HEK293 (cell line): ENCODE measurements around the gene FYTTD1.

ENCODE experiments used
- CTCF ChIA-PET: fragments of 350-600 bp; formaldehyde crosslinking; extraction: SDS; loops from one replicate; lab custom pipeline; 2021; ENCODE audit warnings: antibody characterized with exemption; lab: Yijun Ruan, JAX
- POLR2A ChIA-PET: fragments of 300-600 bp; formaldehyde crosslinking; extraction: SDS; loops from one replicate; lab custom pipeline; 2020; ENCODE audit warnings: antibody characterized with exemption, inconsistent platforms; lab: Yijun Ruan, JAX
- H3K27ac ChIP-seq: fragments of 200-500 bp; sonication (Bioruptor generic); 2 replicates; pipeline ENCODE4 v1.5.1; 2014; ENCODE audit warnings: low read depth, low read length, control low read depth, inconsistent platforms; ENCODE audit errors: extremely low read depth
- H3K36me3 ChIP-seq, 2 experiments: fragments of 200-500 bp in 1 of 2; sonication (Bioruptor generic) in 1 of 2; 1 replicate in 1 of 2; 2 replicates in 1 of 2; pipeline ENCODE4 v1.5.1; 2014 to 2017; ENCODE audit warnings: inconsistent platforms in 2 of 2, low read length in 2 of 2; ENCODE audit not compliant: control insufficient read depth in 2 of 2, insufficient read depth in 1 of 2
- H3K4me1 ChIP-seq: fragments of 200-500 bp; sonication (Bioruptor generic); 2 replicates; pipeline ENCODE4 v1.5.1; 2014; ENCODE audit warnings: mild to moderate bottlenecking, low read length, inconsistent platforms; ENCODE audit not compliant: control insufficient read depth, insufficient read depth
- H3K4me3 ChIP-seq: 2 replicates; pipeline ENCODE4 v1.5.1; 2011; ENCODE audit warnings: low read depth, mild to moderate bottlenecking, control low read depth, low read length, moderate library complexity
- H3K9me3 ChIP-seq: fragments of 200-500 bp; sonication (Bioruptor generic); 2 replicates; pipeline ENCODE4 v1.5.1; 2014; ENCODE audit warnings: low read depth, low read length, inconsistent platforms; ENCODE audit not compliant: control insufficient read depth, insufficient read depth
- BCL11A ChIP-seq: fragments of 450-650 bp; formaldehyde crosslinking; IDR thresholded peaks from 2 replicates; pipeline ENCODE4 v1.5.1; 2016; ENCODE audit warnings: low read depth, missing biosample characterization, missing genetic modification characterization
- CTCF ChIP-seq: fragments of 450-650 bp; formaldehyde crosslinking; IDR thresholded peaks from 2 replicates; pipeline ENCODE4 v1.5.1; 2016; ENCODE audit warnings: missing biosample characterization, missing genetic modification characterization
- FEZF1 ChIP-seq: fragments of 450-650 bp; formaldehyde crosslinking; IDR thresholded peaks from 2 replicates; pipeline ENCODE4 v1.5.1; 2016; ENCODE audit warnings: missing biosample characterization, missing genetic modification characterization
- IKZF3 ChIP-seq: fragments of 450-650 bp; IDR thresholded peaks from 2 replicates; pipeline ENCODE4 v1.5.0; 2018; ENCODE audit warnings: missing biosample characterization, mild to moderate bottlenecking, missing genetic modification characterization, moderate library complexity
- OSR2 ChIP-seq: fragments of 450-650 bp; formaldehyde crosslinking; IDR thresholded peaks from 2 replicates; pipeline ENCODE4 v1.5.1; 2016; ENCODE audit warnings: missing biosample characterization, missing genetic modification characterization
- PRDM1 ChIP-seq: fragments of 450-650 bp; formaldehyde crosslinking; IDR thresholded peaks from 2 replicates; pipeline ENCODE4; 2016; ENCODE audit warnings: missing biosample characterization, missing genetic modification characterization
- PRDM6 ChIP-seq: fragments of 450-650 bp; formaldehyde crosslinking; IDR thresholded peaks from 2 replicates; pipeline ENCODE4 v1.5.1; 2017; ENCODE audit warnings: missing biosample characterization, missing genetic modification characterization
- REPIN1 ChIP-seq: fragments of 450-650 bp; formaldehyde crosslinking; IDR thresholded peaks from 2 replicates; pipeline ENCODE4 v1.5.1; 2017; ENCODE audit warnings: missing biosample characterization, missing genetic modification characterization, low read depth
- SCRT2 ChIP-seq: fragments of 450-650 bp; formaldehyde crosslinking; IDR thresholded peaks from 2 replicates; pipeline ENCODE4 v1.5.1; 2016; ENCODE audit warnings: missing biosample characterization, missing genetic modification characterization
- SP7 ChIP-seq: fragments of 450-650 bp; formaldehyde crosslinking; IDR thresholded peaks from 2 replicates; pipeline ENCODE4 v1.5.1; 2016; ENCODE audit warnings: missing biosample characterization, missing genetic modification characterization
- TCF7L2 ChIP-seq: IDR thresholded peaks from 2 replicates; pipeline ENCODE4 v1.6.1; 2011; ENCODE audit warnings: low read depth, mild to moderate bottlenecking, inconsistent platforms, low read length, moderate library complexity, borderline replicate concordance
- TRIM28 ChIP-seq: IDR thresholded peaks from 2 replicates; pipeline ENCODE4 v1.6.1; 2011; ENCODE audit warnings: low read length, control low read depth, borderline replicate concordance
- ZEB2 ChIP-seq: fragments of 450-650 bp; formaldehyde crosslinking; IDR thresholded peaks from 2 replicates; pipeline ENCODE4 v1.5.1; 2016; ENCODE audit warnings: missing biosample characterization, missing genetic modification characterization
- ZFP69B ChIP-seq: fragments of 450-650 bp; formaldehyde crosslinking; IDR thresholded peaks from 2 replicates; pipeline ENCODE4 v1.5.1; 2016; ENCODE audit warnings: missing biosample characterization, missing genetic modification characterization
- ZIC2 ChIP-seq: fragments of 450-650 bp; formaldehyde crosslinking; IDR thresholded peaks from 2 replicates; pipeline ENCODE4 v1.5.1; 2016; ENCODE audit warnings: missing biosample characterization, missing genetic modification characterization
- ZNF114 ChIP-seq: fragments of 450-650 bp; formaldehyde crosslinking; IDR thresholded peaks from 2 replicates; pipeline ENCODE4 v1.5.0; 2017; ENCODE audit warnings: missing biosample characterization, missing genetic modification characterization
- ZNF221 ChIP-seq: fragments of 450-650 bp; formaldehyde crosslinking; IDR thresholded peaks from 2 replicates; pipeline ENCODE4 v1.5.1; 2017; ENCODE audit warnings: missing biosample characterization, missing genetic modification characterization, borderline replicate concordance
- ZNF280C ChIP-seq: fragments of 450-650 bp; formaldehyde crosslinking; IDR thresholded peaks from 2 replicates; pipeline ENCODE4 v1.5.1; 2016; ENCODE audit warnings: missing biosample characterization, missing genetic modification characterization
- ZNF311 ChIP-seq: fragments of 450-650 bp; formaldehyde crosslinking; IDR thresholded peaks from 2 replicates; pipeline ENCODE4 v1.5.1; 2017; ENCODE audit warnings: missing biosample characterization, missing genetic modification characterization, borderline replicate concordance
- ZNF354C ChIP-seq: fragments of 450-650 bp; formaldehyde crosslinking; IDR thresholded peaks from 2 replicates; pipeline ENCODE4 v1.5.1; 2016; ENCODE audit warnings: missing biosample characterization, missing genetic modification characterization, low read depth, borderline replicate concordance
- ZNF394 ChIP-seq: fragments of 450-650 bp; formaldehyde crosslinking; IDR thresholded peaks from 2 replicates; pipeline ENCODE4 v1.5.1; 2016; ENCODE audit warnings: missing biosample characterization, missing genetic modification characterization, mild to moderate bottlenecking, moderate library complexity, borderline replicate concordance
- ZNF558 ChIP-seq: fragments of 450-650 bp; formaldehyde crosslinking; IDR thresholded peaks from 2 replicates; pipeline ENCODE4 v1.5.1; 2016; ENCODE audit warnings: missing biosample characterization, missing genetic modification characterization
- ZNF776 ChIP-seq: fragments of 450-650 bp; formaldehyde crosslinking; IDR thresholded peaks from 2 replicates; pipeline ENCODE4 v1.5.0; 2017; ENCODE audit warnings: missing biosample characterization, missing genetic modification characterization, borderline replicate concordance
- ZNF843 ChIP-seq: fragments of 450-650 bp; formaldehyde crosslinking; IDR thresholded peaks from 2 replicates; pipeline ENCODE4 v1.5.1; 2016; ENCODE audit warnings: missing biosample characterization, missing genetic modification characterization
- TF ChIP-seq, protein P1 (sequence below): fragments of 450-650 bp; formaldehyde crosslinking; IDR thresholded peaks from 2 replicates; pipeline ENCODE4 v1.5.0; 2017; ENCODE audit warnings: missing biosample characterization, missing genetic modification characterization, borderline replicate concordance
- TF ChIP-seq, protein P2 (sequence below): fragments of 450-650 bp; formaldehyde crosslinking; IDR thresholded peaks from 2 replicates; pipeline ENCODE4 v1.5.1; 2016; ENCODE audit warnings: missing biosample characterization, missing genetic modification characterization
- TF ChIP-seq, protein P3 (sequence below): fragments of 450-650 bp; formaldehyde crosslinking; IDR thresholded peaks from 2 replicates; pipeline ENCODE4 v1.5.1; 2017; ENCODE audit warnings: missing biosample characterization, missing genetic modification characterization

The FYTTD1 gene

GRCh38 chr3:197746209-197746608, 3.5 kb upstream of the FYTTD1 start:
- H3K4me3 ChIP-seq, result no peak overlapping the region
- POLR2A ChIA-PET, result interaction anchor here (1.3 kb wide), 1 partner anchor 9 kb away, joined by 3 read pairs; no protein-coding TSS in a partner anchor
- no peaks in the 10 kb centered on the region for H3K4me1 ChIP-seq
- H3K27ac ChIP-seq, result no peak overlapping the region
- H3K36me3 ChIP-seq, result no peaks in the 10 kb centered on the region
- TF ChIP-seq ZNF843 (no peak), TCF7L2 (no peak), PRDM6 (tag by site-specific recombination) (no peak), ZNF311 (tag by site-specific recombination) (no peak), REPIN1 (no peak), ZEB2 (tag by site-specific recombination) (no peak), ZNF394 (no peak), ZNF280C (tag by site-specific recombination) (no peak), ZNF354C (tag by site-specific recombination) (no peak), ZNF114 (tag by site-specific recombination) (no peak), ZNF776 (tag by site-specific recombination) (no peak), ZNF221 (tag by site-specific recombination) (no peak)
- TF ChIP-seq, protein P1, sequence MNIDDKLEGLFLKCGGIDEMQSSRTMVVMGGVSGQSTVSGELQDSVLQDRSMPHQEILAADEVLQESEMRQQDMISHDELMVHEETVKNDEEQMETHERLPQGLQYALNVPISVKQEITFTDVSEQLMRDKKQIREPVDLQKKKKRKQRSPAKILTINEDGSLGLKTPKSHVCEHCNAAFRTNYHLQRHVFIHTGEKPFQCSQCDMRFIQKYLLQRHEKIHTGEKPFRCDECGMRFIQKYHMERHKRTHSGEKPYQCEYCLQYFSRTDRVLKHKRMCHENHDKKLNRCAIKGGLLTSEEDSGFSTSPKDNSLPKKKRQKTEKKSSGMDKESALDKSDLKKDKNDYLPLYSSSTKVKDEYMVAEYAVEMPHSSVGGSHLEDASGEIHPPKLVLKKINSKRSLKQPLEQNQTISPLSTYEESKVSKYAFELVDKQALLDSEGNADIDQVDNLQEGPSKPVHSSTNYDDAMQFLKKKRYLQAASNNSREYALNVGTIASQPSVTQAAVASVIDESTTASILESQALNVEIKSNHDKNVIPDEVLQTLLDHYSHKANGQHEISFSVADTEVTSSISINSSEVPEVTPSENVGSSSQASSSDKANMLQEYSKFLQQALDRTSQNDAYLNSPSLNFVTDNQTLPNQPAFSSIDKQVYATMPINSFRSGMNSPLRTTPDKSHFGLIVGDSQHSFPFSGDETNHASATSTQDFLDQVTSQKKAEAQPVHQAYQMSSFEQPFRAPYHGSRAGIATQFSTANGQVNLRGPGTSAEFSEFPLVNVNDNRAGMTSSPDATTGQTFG, result no peak
- TF ChIP-seq, all 188 proteins: peak for 0
- CTCF ChIA-PET, result interaction anchor here (0.6 kb wide), 1 partner anchor 34 kb away, joined by 4 read pairs; no protein-coding TSS in a partner anchor
- no peaks in the 10 kb centered on the region for H3K9me3 ChIP-seq

- ChIA-PET CTCF (no interaction called here), POLR2A (interaction anchor here (0.5 to 1.3 kb wide), 2 partner anchors 9 to 51 kb away, joined by 3 to 4 read pairs; no protein-coding TSS in a partner anchor)
- Histone ChIP-seq H3K4me3 (no peak overlapping the region), H3K36me3 (no peaks in the 10 kb centered on the region), H3K4me1 (no peaks in the 10 kb centered on the region), H3K9me3 (no peaks in the 10 kb centered on the region), H3K27ac (no peak overlapping the region)
- TF ChIP-seq SCRT2 (tag by site-specific recombination), result no peak
- peak; percentile 51 for TF ChIP-seq ZFP69B (tag by site-specific recombination)
- peak; percentile 44; the same call in 1 of the 2 replicates for TF ChIP-seq IKZF3 (tag by site-specific recombination)
- TF ChIP-seq TRIM28, result no peak
- TF ChIP-seq, protein P2, sequence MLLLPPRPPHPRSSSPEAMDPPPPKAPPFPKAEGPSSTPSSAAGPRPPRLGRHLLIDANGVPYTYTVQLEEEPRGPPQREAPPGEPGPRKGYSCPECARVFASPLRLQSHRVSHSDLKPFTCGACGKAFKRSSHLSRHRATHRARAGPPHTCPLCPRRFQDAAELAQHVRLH (tag by site-specific recombination), result peak; percentile 10; the same call in 1 of the 2 replicates
- no peak for TF ChIP-seq BCL11A (tag by site-specific recombination)
- TF ChIP-seq CTCF (tag by site-specific recombination), result no peak
- no peak for TF ChIP-seq ZNF558
- no peak for TF ChIP-seq OSR2 (tag by site-specific recombination)
- 0 out of 2 replicates have a peak, but pooled peaks have one; percentile 35 for TF ChIP-seq ZIC2 (tag by site-specific recombination)
- TF ChIP-seq, protein P3, sequence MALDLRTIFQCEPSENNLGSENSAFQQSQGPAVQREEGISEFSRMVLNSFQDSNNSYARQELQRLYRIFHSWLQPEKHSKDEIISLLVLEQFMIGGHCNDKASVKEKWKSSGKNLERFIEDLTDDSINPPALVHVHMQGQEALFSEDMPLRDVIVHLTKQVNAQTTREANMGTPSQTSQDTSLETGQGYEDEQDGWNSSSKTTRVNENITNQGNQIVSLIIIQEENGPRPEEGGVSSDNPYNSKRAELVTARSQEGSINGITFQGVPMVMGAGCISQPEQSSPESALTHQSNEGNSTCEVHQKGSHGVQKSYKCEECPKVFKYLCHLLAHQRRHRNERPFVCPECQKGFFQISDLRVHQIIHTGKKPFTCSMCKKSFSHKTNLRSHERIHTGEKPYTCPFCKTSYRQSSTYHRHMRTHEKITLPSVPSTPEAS (tag by site-specific recombination), result no peak
- peak; percentile 25; the same call in 1 of the 2 replicates for TF ChIP-seq FEZF1
- peak; percentile 48 for TF ChIP-seq PRDM1 (tag by site-specific recombination)
- TF ChIP-seq SP7, result no peak
Observed at GRCh38 chr3:197746801-197747237, 2.9 kb upstream of the FYTTD1 start.
